A549 (cell line): ENCODE measurements around the gene TFAP2B. TPM values are rescaled to one million over a fixed set of nuclear protein-coding genes. Genes with fewer than 3 reads are reported as not detected.

ENCODE experiments used
- ATAC-seq, 2 experiments: fragments of 200-7000 bp in 1 of 2; fragments of >200 bp in 1 of 2; cut with Nextera tagmentation in 1 of 2; cut with Tn5 transposase in 1 of 2; 3 replicates each; pipeline versions ENCODE4 v1.8.0 to v1.9.1; 2018 to 2020; ENCODE audit warnings: mild to moderate bottlenecking in 1 of 2, moderate library complexity in 1 of 2
- CTCF ChIA-PET: fragments of 300-600 bp; sonication (Branson Sonifier 250); formaldehyde crosslinking; extraction: SDS; loops from one replicate; lab custom pipeline; 2021; ENCODE audit warnings: antibody characterized with exemption, inconsistent platforms; lab: Yijun Ruan, JAX
- POLR2A ChIA-PET: fragments of 350-600 bp; formaldehyde crosslinking; extraction: SDS; loops from one replicate; lab custom pipeline; 2021; ENCODE audit warnings: antibody characterized with exemption, inconsistent platforms; lab: Yijun Ruan, JAX
- DNase-seq, 2 experiments: peaks; one replicate each; pipeline versions ENCODE4 v3.0.0 to v3.0.0-alpha.2; 2011 to 2016; ENCODE audit warnings: low read depth in 1 of 2, low spot score in 1 of 2
- FAIRE-seq: peaks from 2 replicates; lab custom pipeline; 2011; peaks lifted over from hg19 to GRCh38; lab: Jason Lieb, UNC
- H3K27ac ChIP-seq, 2 experiments: fragments of >200 bp; sonication (Bioruptor Twin); formaldehyde crosslinking; 3 replicates each; pipeline ENCODE4 v1.5.1; 2016 to 2017
- H3K4me1 ChIP-seq: fragments of >200 bp; sonication (Bioruptor Twin); formaldehyde crosslinking; 3 replicates; pipeline ENCODE4 v1.6.1; 2016
- H3K4me2 ChIP-seq: fragments of >200 bp; sonication (Bioruptor Twin); formaldehyde crosslinking; 3 replicates; pipeline ENCODE4 v1.6.1; 2016
- H3K4me3 ChIP-seq: fragments of >200 bp; sonication (Bioruptor Twin); formaldehyde crosslinking; 3 replicates; pipeline ENCODE4 v1.5.1; 2016
- H3K9me3 ChIP-seq: fragments of >200 bp; sonication (Bioruptor Twin); formaldehyde crosslinking; 3 replicates; pipeline ENCODE4 v1.6.1; 2016
- MAFK ChIP-seq: fragments of 450-650 bp; IDR thresholded peaks from 2 replicates; pipeline ENCODE4 v1.6.1; 2014; ENCODE audit not compliant: partially characterized antibody
- ZFP36 ChIP-seq: fragments of 450-650 bp; IDR thresholded peaks from 2 replicates; pipeline ENCODE4 v1.6.1; 2014; ENCODE audit warnings: borderline replicate concordance; ENCODE audit not compliant: partially characterized antibody
- polyA plus RNA-seq, 4 experiments: library from polyadenylated mRNA; depleted of rRNA in 3 of 4; stranded (reverse); fragments of >200 nt; fragmentation: RNase III in 1 of 4; extraction: RNeasy Plus Mini Kit Qiagen cat#74134 plus additional on column Dnase treatment in 1 of 4; gene quantifications; 2 replicates in 3 of 4; 3 replicates in 1 of 4; pipeline ENCODE4 v1.2.3, GENCODE V29; 2011 to 2017

The TFAP2B gene
- polyA plus RNA-seq, 2 of the 4 experiments (the other 2 are of a cell fraction) = not detected

GRCh38 chr6:50891290-50891689, 72.6 kb downstream of the TFAP2B start:
- ChIA-PET POLR2A (no interaction called here), CTCF (no interaction called here)
- DNase-seq (no peak), FAIRE-seq (no peak), ATAC-seq (no peak)
- H3K4me2 ChIP-seq = no peak overlapping the region
- H3K4me3 ChIP-seq = no peak overlapping the region
- TF ChIP-seq ZFP36 (no peak), MAFK (peak; percentile 63)
- no peak overlapping the region for H3K27ac ChIP-seq
- H3K4me1 ChIP-seq = no peaks in the 10 kb centered on the region
- no peaks in the 10 kb centered on the region for H3K9me3 ChIP-seq

Other genes with a start within 250 kb of the TFAP2B start
- gene TFAP2D, start 105.3 kb upstream of the TFAP2B start, polyA plus RNA-seq (2011; rRNA removed) = not detected in 2 replicates
- gene TFAP2D, start 105.3 kb upstream of the TFAP2B start, polyA plus RNA-seq (2017; fragmentation: RNase III; extraction: RNeasy Plus Mini Kit Qiagen cat#74134 plus additional on column Dnase treatment) = not detected in 3 replicates